ENCODE measurements around the gene FCN1.
"Not testable (repeated sequence)": the region's sequence is repeated elsewhere in the genome, so short reads cannot be mapped to it uniquely, and the experiment has no call there.

The FCN1 gene

GRCh38 chr9:134917431-134918373, at the start of gene FCN1:
Gene FCN1 (minus strand): TSS chr9:134917912. CDS start chr9:134917871, 41 bp downstream.
- no peak for DNase-seq (ENCODE audit: low spot score)

- no peak for DNase-seq (ENCODE audit: low spot score)
Measured at GRCh38 chr9:134966697-134967546, 49.2 kb upstream of the FCN1 start.

- DNase-seq (ENCODE audit: low spot score): no peak
Measured at GRCh38 chr9:134966270-134966669, 48.6 kb upstream of the FCN1 start.

GRCh38 chr9:134965851-134966250, 48.1 kb upstream of the FCN1 start:
- DNase-seq (ENCODE audit: low spot score): no peak

- DNase-seq (ENCODE audit: low spot score): no peak
Measured at GRCh38 chr9:134965411-134965810, 47.7 kb upstream of the FCN1 start.

- no peak for DNase-seq (ENCODE audit: low spot score)
Measured at GRCh38 chr9:134964271-134965055, 46.8 kb upstream of the FCN1 start.

GRCh38 chr9:134963546-134963945, 45.8 kb upstream of the FCN1 start:
- no peak for DNase-seq (ENCODE audit: low spot score)

- DNase-seq (ENCODE audit: low spot score): no peak
Measured at GRCh38 chr9:134962973-134963364, 45.3 kb upstream of the FCN1 start.

GRCh38 chr9:134962065-134962972, 44.6 kb upstream of the FCN1 start:
- no peak for DNase-seq (ENCODE audit: low spot score)

GRCh38 chr9:134961331-134962064, 43.8 kb upstream of the FCN1 start:
- DNase-seq (ENCODE audit: low spot score): no peak

- no peak for DNase-seq (ENCODE audit: low spot score)
Measured at GRCh38 chr9:134960701-134961181, 43.0 kb upstream of the FCN1 start.

GRCh38 chr9:134959971-134960310, 42.2 kb upstream of the FCN1 start:
- no peak for DNase-seq (ENCODE audit: low spot score)

- no peak for DNase-seq (ENCODE audit: low spot score)
Measured at GRCh38 chr9:134959126-134959970, 41.6 kb upstream of the FCN1 start.

GRCh38 chr9:134957945-134958227, 40.2 kb upstream of the FCN1 start:
- DNase-seq (ENCODE audit: low spot score): no peak

GRCh38 chr9:134957165-134957944, 39.6 kb upstream of the FCN1 start:
- no peak for DNase-seq (ENCODE audit: low spot score)

GRCh38 chr9:134956387-134956786, 38.7 kb upstream of the FCN1 start:
- DNase-seq (ENCODE audit: low spot score): not testable (repeated sequence)

- no peak for DNase-seq (ENCODE audit: low spot score)
Measured at GRCh38 chr9:134955801-134956200, 38.1 kb upstream of the FCN1 start.

GRCh38 chr9:134955156-134955555, 37.4 kb upstream of the FCN1 start:
- no peak for DNase-seq (ENCODE audit: low spot score)

GRCh38 chr9:134951994-134952393, 34.3 kb upstream of the FCN1 start:
- no peak for DNase-seq (ENCODE audit: low spot score)

All from kidney capillary endothelial cell (primary cell).